Mesenteric fat pad (tissue), 1 donor: ENCODE measurements around the gene ADISSP. TPM values are rescaled to one million over a fixed set of nuclear protein-coding genes. Genes with fewer than 3 reads are reported as not detected.
"Not testable (repeated sequence)": the region's sequence is repeated elsewhere in the genome, so short reads cannot be mapped to it uniquely, and the experiment has no call there.

Source experiments
- DNase-seq: peaks from one replicate; pipeline ENCODE4 v3.0.0-alpha.2; 2020; ENCODE audit warnings: low spot score
- total RNA-seq: library from RNA; stranded (reverse); fragmentation: NEBNext Ultra II Directional; extraction: Animal tissue kit (Norgen Biotek cat#: 25700); gene quantifications from one replicate; pipeline ENCODE4 v1.2.1, GENCODE V29; 2021
- donor health status: DM: yes; HTN: yes; CAD: no.

Gene ADISSP
- total RNA-seq, 1 donor from 2014 or later = 37.5 TPM

DNA sequence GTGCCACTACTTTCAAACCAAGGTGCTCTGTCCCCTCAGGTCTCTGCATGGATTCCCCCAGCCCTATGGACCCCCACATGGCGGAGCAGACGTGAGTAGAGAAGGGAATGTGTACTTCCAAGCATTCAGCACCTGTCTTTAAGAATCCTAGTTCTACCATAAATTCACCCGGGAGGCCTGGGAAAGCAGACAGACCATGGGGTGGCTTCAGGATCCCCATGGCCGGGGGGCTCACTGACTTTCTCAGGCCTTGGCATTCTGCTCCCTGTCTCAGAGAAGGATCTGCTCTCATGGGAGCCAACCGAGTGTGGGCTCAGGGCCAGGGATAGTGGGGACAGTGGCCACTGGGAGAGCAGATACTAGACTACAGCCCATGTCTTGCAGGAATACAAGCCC is 30.8 kb upstream of the ADISSP start:
- DNase-seq = no peak

DNA sequence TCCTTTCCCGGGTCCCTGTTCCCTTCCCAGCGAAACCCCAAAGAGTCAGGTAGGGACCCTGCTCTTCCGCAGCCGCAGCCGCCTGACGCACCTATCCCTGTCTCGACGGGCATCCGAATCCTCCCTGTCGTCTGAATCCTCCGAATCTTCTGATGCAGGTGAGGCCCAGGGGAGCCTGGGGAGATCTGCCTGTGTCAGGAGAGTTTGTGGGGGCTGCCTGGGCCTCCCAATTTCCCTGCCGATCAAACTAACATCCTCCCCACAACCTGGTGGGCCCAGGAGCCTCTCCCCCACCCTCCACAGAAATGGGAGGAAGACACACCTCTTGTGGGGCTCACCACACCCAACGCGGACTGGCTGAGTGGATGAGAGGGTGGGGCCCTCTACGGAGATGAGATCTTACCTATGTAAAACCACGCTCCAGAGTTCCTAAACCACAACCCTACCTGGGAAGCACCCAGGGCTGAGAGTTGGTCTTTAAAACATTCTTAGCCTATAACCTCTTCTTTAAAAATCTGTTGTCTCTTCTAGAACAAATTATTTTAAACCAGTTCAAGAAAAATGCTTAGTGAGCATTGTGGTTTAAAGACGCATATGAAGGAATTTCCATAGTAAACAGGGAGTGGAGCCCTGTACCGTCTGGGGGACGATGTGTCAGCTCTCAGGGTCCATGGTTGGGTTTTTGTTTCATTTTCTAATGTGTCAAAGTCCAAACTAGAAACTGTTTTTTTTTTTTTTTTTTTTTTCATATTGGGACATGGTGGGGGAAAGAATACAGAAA is 30.2 kb upstream of the ADISSP start:
- no peak for DNase-seq

DNA sequence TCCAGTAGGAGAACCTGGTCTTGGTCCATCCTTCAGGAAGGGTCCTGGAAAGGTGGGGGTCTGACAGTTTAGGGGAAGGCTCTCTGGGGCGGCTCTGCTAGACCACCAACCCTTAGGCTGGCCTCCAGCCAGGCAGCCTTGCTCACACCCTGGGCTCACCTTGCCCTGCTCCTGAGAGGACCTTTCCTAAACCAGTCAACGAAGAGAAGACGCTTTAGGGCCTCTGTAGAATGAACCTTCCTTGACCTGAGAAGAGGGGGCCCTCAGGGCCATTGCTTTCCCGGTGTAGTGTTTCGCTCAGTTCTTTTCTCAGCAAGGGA is 29.6 kb upstream of the ADISSP start:
- no peak for DNase-seq

DNA sequence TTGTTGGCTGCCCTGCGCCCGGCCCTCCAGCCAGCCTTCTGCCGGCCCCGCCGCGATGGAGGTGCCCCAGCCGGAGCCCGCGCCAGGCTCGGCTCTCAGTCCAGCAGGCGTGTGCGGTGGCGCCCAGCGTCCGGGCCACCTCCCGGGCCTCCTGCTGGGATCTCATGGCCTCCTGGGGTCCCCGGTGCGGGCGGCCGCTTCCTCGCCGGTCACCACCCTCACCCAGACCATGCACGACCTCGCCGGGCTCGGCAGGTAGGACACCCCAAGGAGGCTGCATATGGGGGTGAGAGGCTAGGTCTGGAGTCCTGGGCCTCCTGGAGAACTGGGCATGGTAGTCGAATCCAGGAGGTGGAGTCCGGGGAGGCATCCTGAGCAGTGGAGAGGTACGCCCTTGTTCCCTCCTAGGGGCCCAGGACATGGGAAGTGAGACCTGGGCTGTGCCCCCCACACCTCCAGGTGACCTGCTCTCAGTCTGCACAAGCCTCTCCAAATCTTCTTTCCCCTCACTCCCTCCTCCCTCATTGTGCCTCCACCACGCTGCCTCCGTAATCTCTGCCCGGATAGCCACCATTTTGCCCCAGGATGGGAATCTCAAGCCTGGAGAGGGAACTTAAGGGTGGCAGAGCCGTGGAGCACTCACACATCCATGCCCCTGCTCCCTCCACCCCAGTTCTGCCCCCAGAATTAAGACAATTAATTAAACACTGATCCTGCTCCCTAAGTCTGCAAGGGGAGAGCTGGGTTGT is 29.1 kb upstream of the ADISSP start:
- DNase-seq = no peak

DNA sequence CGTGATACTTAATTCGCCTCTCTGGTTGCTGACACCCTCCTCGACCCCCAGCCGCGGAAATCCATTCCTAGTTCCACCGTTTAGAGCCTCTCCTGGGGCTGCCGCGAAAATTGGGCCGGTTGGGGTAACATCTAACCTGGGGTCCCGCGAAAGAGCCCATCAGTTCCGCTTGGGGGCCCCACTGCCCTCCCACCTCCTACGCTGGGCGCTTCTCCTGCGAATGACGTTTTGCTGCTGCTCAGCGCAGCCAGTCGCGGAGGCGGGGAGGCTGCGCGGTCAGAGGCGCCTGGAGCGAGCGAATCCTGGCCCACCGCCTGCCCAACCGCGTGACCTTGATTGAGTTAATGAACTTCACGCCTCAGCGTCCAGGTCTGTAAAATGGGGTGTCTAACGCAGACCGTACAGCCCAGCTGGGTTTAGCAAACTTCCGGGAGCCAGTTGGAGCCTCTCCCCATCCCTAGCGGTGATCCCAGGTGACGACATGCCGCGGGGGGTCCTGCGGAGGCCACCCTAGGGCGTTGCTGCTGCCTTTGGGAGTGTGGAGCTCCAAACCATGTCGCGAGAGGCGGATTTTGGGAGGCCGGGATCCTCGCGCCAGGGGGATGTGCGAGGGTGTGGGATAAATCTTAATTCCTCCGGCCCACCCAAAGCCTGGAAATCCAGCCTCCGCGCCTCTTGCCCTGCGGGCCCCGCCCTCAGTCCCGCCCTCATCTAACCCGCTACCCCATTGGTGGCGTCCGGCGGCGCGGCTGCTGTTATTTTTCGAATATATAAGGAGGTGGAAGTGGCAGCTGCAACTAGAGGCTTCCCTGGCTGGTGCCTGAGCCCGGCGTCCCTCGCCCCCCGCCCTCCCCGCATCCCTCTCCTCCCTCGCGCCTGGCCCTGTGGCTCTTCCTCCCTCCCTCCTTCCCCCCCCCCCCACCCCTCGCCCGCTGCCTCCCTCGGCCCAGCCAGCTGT is 28.2 kb upstream of the ADISSP start, which contains the start of gene CDC25B:
CDC25B (plus strand) TSS at position 800 of the 958 bp plus-strand sequence. CDS start 222 bp downstream, outside the sequence.
- DNase-seq = peak; percentile 97

DNA sequence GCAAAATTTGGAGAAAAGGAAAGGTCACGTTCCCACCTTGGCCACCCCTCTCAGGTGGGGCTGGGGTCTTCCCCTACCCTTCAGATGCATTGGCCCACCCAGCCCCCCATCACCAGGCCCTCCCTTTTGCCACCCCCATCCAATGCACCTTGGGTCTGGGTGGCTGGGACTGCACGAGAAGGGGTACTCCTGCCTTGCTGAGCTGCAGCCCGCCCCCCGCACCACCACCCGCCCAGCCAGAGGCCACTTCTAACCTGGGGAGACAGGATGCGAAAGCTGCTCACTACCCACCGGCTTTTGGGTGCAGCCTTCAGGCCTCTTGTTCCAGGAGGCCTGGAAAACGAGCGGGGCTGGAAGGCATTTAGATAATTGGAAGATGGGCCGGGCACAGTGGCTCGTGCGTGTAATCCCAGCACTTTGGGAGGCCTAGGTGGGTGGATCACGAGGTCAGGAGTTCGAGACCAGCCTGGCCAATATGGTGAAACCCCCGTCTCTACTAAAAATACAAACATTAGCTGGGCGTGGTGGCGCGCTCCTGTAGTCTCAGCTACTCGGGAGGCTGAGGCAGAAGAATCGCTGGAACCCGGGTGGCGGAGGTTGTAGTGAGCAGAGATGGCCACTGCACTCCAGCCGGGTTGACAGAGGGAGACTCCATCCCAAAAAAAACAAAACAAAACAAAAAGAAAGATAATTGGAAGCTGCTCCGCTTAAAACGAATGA is 27.3 kb upstream of the ADISSP start:
- no peak for DNase-seq

DNA sequence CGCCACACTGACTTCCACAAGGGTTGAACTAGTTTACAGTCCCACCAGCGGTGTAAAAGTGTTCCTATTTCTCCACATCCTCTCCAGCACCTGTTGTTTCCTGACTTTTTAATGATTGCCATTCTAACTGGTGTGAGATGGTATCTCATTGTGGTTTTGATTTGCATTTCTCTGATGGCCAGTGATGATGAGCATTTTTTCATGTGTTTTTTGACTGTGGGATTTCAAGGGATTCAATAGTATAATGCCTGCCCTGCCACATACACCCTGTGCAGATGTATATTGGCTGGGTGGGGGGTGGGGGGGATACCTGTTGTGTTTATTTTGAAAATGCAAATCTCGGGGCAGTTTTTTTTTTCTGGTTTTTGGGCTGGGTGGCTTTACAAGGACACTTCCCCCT is 26.6 kb upstream of the ADISSP start:
- DNase-seq = not testable (repeated sequence)

DNA sequence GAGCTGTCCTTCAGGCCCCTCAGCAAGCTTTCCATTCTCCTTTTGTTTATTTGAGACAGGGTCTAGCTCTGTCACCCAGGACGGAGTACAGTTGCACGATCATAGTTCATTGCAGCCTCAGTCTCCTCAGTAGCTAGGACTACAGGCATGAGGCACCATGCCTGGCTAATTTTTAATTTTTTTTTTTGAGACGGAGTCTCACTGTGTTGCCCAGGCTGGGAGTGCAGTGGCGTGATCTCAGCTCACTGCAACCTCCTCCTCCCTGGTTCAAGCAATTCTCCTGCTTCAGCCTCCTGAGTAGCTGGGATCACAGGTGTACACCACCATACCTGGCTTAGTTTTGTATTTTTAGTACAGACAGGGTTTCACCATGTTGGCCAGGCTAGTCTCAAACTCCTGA is 21.6 kb upstream of the ADISSP start:
- not testable (repeated sequence) for DNase-seq

DNA sequence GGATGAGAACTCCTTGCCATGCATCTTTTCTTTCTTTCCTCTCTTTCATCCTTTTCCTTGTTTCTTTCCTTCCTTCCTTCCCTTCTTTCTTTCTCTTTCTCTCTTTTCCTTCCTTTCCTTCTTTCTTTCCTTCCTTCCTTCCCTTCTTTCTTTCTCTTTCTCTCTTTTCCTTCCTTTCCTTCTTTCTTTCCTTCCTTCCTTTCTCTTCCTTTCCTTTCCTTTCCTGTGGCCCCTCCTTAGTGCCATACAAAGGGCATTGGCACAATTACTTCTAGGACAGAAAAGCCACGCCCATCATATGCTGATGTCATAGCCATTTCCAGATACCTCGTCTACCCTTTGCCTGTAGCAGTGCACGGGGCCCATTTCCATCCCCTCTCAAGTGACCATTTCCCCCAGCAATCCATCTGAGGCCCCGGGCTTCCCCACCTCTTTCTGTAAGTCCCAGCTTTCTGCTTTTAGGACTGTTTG is 21.2 kb upstream of the ADISSP start:
- no peak for DNase-seq

DNA sequence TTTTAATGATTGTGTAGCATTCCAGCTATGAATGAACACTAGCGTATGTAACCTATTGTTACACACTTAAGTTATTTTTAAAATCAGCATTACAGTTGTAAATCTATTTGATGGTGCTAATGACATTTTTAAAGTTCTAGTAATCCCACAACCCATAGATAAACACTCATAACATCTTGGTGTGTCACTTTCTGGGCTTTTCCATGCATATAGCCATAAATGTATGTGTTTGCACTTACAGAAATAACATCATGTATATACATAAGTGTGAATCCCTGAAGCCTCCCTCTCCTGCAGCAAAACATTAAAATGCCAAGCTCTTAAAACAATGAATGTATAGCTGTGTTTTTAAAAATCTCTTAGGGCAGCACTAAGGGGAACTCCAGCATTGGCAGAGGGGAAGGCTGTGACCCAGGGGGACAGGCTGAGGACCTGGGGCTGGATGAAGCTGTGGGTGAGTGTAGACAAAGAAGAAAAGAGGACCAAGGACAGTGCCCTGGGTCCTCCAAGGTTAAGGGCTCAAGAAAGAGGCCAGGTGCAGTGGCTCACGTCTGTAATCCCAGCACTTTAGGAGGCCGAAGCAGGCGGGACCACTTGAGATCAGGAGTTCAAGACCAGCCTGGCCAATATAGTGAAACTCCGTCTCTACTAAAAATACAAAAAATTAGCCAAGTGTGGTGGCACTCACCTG is 19.9 kb upstream of the ADISSP start:
- DNase-seq = no peak

DNA sequence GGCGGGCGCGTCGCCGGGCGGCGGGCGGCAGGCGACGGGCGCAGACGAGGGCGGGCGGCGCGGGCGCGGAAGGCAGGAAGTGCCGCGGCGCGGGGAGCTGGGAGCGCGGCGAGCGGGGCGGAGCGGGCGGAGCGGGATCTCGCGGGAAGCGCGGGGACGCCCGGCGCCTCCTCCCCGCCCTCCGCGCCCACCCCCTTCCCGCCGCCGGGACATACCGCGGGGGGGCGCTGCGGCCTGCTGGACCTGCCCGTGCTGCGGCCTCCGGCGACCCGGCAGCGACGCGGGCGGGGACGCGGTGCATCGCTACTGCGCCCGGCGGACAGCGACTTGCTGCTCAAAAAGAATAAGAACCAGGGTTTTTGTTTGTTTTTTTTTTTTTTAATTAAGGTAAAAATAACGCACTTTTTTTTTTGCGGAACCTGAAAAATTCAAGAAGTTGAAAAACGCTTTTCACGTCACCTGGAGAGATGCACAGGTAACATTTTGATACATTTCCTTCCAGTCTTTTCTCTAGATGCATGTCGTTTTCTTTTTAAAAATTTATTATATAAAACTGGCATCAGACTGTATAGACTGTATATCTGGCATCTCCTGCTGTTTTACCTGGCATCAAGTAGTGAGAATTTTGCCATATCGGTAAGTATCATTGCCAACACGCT is 19.2 kb upstream of the ADISSP start, which contains the start of gene CENPB:
CENPB (minus strand) TSS at position 76 of the 659 bp plus-strand sequence. CDS start 257 bp downstream, outside the sequence.
- peak; percentile 95 for DNase-seq

DNA sequence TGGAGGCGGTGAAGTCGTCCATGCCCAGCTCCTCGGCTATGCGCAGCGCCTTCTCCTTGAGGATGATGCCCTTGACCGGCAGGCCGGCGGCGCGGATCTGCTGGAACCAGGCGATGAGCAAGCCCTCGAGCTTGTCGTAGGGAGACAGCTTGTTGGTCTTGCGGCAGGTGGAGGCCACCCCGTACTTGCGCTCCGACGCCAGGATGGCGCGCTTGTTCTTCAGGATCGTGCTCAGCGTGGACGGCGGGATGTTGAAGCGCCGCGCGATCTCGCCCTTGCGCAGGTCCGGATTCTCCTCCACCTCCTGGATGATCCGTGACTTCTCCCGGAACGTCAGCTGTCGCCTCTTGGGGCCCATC is 18.6 kb upstream of the ADISSP start:
- no peak for DNase-seq

DNA sequence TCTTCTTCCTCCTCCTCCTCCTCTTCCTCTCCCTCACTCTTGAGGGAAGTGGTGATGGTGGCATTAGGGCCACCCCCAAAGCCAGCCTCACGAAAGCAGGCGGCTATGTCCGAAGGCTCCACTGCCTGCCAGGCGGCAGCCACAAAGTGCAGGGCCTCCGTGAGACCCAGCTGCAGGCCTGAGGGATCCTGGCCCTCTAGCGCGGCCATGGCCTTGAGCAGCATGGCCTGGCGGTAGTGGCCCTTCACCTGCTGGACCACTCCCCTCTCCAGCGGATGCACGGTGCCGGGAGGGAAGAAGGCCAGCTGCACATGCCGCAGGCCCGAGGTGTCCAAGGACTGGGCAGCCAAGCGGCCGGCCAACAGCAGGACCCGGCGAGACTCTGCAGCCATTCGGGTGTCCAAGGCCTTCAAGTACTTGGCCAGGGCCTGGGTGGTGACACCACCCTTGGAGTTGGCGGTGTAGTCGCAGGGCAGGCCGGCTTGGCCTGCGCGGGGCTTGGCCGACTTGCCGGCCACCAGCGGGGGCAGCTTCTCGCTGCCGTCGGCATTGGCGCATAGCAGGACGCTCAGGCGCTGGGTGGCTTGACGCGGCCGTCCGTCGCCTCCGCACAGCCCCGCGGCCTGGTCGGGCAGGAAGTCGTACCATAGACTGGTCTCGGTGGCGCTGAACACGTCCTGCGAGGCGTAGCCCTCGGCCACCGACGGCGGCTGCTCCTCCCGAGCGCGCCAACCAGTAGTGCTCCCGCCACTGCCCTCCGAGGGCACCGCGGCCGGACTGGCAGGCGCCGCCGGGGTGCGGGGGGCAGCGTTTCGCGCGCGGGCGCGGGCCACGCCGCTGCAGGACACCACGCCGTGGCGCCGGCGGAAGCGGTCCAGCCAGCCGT is 17.9 kb upstream of the ADISSP start:
- DNase-seq = no peak

DNA sequence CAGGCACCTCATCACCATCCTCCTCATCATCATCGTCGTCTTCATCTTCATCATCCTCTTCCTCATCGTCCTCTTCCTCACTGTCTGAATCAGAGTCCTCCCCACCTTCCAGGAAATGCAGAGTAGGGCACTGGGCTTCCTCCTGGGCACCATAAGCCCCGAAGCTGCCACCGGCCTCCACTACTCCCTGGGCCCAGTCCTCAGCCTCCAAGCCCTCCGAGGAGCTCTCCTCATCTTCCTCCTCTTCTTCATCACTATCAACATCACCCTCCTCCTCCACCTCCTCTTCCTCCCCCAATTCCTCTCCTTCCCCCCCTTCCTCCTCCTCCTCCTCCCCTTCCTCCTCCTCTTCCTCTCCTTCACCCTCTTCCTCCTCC is 17.3 kb upstream of the ADISSP start:
- no peak for DNase-seq

DNA sequence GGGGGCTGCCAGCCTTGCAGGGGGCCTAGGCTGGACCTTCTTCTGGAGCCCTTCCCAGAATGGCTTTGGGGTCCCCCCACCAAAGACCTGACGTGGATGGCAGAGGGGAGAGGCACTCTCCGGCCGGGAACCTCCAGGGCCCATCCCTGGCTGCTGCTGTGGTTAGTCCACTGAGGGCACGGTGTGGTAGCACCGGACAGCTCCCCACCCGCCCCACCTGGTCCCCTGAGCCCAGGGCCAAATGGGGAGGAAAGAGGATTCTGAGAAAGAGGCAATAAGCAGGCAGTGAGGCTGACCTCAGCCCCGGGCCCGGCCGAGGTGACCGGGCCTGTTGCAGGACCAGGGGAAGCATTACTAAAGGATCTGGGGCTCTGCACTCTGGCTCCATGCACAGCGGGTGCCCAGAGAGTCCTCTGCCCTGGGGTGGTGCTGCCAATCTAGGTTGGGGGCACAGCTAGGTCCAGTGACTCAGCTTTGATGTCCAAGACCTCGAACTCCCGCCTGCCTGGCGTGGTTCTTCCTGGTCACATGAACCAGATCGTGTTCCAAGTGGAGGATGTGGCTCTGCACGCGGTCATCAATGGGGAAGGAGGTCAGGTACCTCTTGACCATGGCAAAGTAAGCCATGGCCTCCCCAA is 16.8 kb upstream of the ADISSP start:
- DNase-seq = no peak

DNA sequence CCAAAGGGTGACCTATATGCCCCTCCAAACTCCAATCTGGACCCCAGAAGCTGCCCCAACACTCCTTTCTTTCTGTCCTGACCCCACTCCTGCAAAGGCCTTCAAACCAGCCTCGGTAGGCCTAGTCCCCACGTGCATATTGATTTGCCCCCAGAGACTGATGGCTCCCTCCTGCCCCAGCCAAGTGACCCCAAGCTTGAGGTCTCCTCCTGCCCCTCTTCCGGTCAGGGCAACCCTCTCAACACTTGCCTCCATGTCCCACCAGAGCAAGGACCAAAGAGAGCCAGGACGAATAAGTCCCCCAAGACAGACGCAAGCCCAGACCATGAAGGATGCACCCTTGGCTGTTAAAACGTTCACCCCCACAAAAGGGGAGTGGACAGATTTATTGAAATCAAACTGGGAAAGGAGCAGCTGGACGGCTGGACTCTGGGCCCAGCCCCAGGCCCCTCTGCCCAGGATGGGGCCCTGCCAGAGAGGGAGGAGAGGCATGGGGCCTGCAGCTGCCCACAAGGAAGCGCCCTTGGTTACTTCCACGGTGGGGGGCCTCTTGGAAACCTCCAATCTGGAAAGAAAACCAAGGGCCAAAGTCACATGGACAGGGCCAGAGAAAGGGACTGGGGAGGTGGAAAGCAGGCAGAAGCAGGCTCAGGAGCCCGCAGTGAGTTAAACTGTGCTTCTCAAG is 16.1 kb upstream of the ADISSP start:
- DNase-seq = no peak

DNA sequence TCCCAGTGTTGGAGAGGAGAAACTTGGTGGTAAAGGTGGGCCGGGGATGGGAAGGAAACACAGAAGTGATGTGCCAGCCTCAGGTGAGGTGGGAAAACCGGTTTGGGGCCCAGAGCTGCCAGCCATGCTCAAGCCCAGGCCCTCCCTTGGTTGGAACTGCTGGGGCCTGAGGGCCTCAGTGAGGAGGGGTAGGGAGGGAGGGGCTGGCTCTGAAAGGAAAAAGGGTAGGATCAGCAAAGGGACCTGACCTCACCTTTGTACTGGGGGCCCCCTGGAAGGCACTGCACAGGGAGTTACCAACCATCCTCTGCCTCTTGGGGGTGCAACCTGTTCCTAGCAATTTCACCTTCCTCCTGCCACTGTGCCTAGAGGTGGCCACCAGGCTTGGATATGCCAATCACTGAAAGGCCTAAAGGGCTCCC is 15.5 kb upstream of the ADISSP start:
- DNase-seq = no peak
